ENCODE data around the gene PHRF1. TPM values are rescaled to one million over a fixed set of nuclear protein-coding genes. Genes with fewer than 3 reads are reported as not detected.
A peak's percentile ranks its signal among the peaks of the same experiment; 100 is the strongest.

PHRF1 gene
- total and polyA plus RNA-seq, 4 donors, result 2.4 to 25.2 (median 18.8) TPM

- no peak overlapping the region for H3K27ac ChIP-seq (ENCODE audit: low read depth in 1 of 2, low read length in 2 of 2)
- WGBS, result 84% methylated on average over 45 of the region's 45 CpGs
- no peak for TF ChIP-seq RAD21 (IDR thresholded peaks at IDR 0.05)
Measured at GRCh38 chr11:607971-608659, 31.8 kb downstream of the PHRF1 start.

GRCh38 chr11:608791-609251 lies 32.6 kb downstream of the PHRF1 start:
- 81% methylated on average over 28 of the region's 28 CpGs for WGBS
- H3K36me3 ChIP-seq (ENCODE audit: control insufficient read depth in 4 of 4, insufficient read depth in 3 of 4, low read depth in 1 of 4, low read length in 3 of 4), result peaks cover 23 to 60% (median 39%) of the 10 kb centered on the region in 4 donors
- H3K4me1 ChIP-seq (ENCODE audit: control insufficient read depth in 4 of 4, insufficient read depth in 4 of 4, low read length in 3 of 4), result peaks cover 22 to 81% (median 47%) of the 10 kb centered on the region in 4 donors
- no peak overlapping the region for H3K27ac ChIP-seq (ENCODE audit: low read depth in 1 of 2, low read length in 2 of 2)
- no peak overlapping the region for H3K4me3 ChIP-seq (ENCODE audit: low read depth in 1 of 3, low read length in 3 of 3)
- no peak for DNase-seq (ENCODE audit: low spot score)
- H3K9me3 ChIP-seq (ENCODE audit: control insufficient read depth in 4 of 4, low read length in 3 of 4), result no peaks in the 10 kb centered on the region
- peak; percentile 18 for TF ChIP-seq NR2F2 (IDR thresholded peaks at IDR 0.05)
- no peak for TF ChIP-seq SP1 (IDR thresholded peaks at IDR 0.05)
- no peak for TF ChIP-seq HNF4A (conservative IDR thresholded peaks at IDR 0.05)
- H3K27me3 ChIP-seq (ENCODE audit: control insufficient read depth in 4 of 4, insufficient read depth in 4 of 4, low read length in 3 of 4), result no peaks in the 10 kb centered on the region
- H3K9ac ChIP-seq (ENCODE audit: low read depth in 1 of 2, low read length in 2 of 2), result no peak overlapping the region

More at GRCh38 chr11:607971-608659, 31.8 kb downstream of the PHRF1 start:
- H3K9ac ChIP-seq (ENCODE audit: low read depth in 1 of 2, low read length in 2 of 2), result no peak overlapping the region
- H3K36me3 ChIP-seq (ENCODE audit: control insufficient read depth in 4 of 4, insufficient read depth in 3 of 4, low read depth in 1 of 4, low read length in 3 of 4), result peaks cover 29 to 61% (median 37%) of the 10 kb centered on the region in 4 donors
- DNase-seq (ENCODE audit: low spot score), result no peak
- no peaks in the 10 kb centered on the region for H3K27me3 ChIP-seq (ENCODE audit: control insufficient read depth in 4 of 4, insufficient read depth in 4 of 4, low read length in 3 of 4)
- no peaks in the 10 kb centered on the region for H3K9me3 ChIP-seq (ENCODE audit: control insufficient read depth in 4 of 4, low read length in 3 of 4)
- peaks cover 20 to 79% (median 43%) of the 10 kb centered on the region in 4 donors for H3K4me1 ChIP-seq (ENCODE audit: control insufficient read depth in 4 of 4, insufficient read depth in 4 of 4, low read length in 3 of 4)
- no peak overlapping the region for H3K4me3 ChIP-seq (ENCODE audit: low read depth in 1 of 3, low read length in 3 of 3)

- TF ChIP-seq SP1 (IDR thresholded peaks at IDR 0.05) (no peak), NR2F2 (IDR thresholded peaks at IDR 0.05) (no peak), EGR1 (IDR thresholded peaks at IDR 0.05; ENCODE audit: low read depth in 2 of 2) (no peak), FOXA2 (IDR thresholded peaks at IDR 0.05) (no peak)
- DNase-seq (ENCODE audit: low spot score), result no peak
- WGBS, result 93% methylated on average over 28 of the region's 28 CpGs
- Histone ChIP-seq H3K36me3 (ENCODE audit: control insufficient read depth in 4 of 4, insufficient read depth in 3 of 4, low read depth in 1 of 4, low read length in 3 of 4) (peaks cover 20 to 55% (median 38%) of the 10 kb centered on the region in 4 donors), H3K4me3 (ENCODE audit: low read depth in 1 of 3, low read length in 3 of 3) (no peak overlapping the region), H3K27me3 (ENCODE audit: control insufficient read depth in 4 of 4, insufficient read depth in 4 of 4, low read length in 3 of 4) (no peaks in the 10 kb centered on the region), H3K27ac (ENCODE audit: low read depth in 1 of 2, low read length in 2 of 2) (no peak overlapping the region), H3K9ac (ENCODE audit: low read depth in 1 of 2, low read length in 2 of 2) (no peak overlapping the region), H3K9me3 (ENCODE audit: control insufficient read depth in 4 of 4, low read length in 3 of 4) (no peaks in the 10 kb centered on the region), H3K4me1 (ENCODE audit: control insufficient read depth in 4 of 4, insufficient read depth in 4 of 4, low read length in 3 of 4) (peaks cover 22 to 83% (median 52%) of the 10 kb centered on the region in 4 donors)
Measured at GRCh38 chr11:609341-609811, 33.1 kb downstream of the PHRF1 start.

DNA sequence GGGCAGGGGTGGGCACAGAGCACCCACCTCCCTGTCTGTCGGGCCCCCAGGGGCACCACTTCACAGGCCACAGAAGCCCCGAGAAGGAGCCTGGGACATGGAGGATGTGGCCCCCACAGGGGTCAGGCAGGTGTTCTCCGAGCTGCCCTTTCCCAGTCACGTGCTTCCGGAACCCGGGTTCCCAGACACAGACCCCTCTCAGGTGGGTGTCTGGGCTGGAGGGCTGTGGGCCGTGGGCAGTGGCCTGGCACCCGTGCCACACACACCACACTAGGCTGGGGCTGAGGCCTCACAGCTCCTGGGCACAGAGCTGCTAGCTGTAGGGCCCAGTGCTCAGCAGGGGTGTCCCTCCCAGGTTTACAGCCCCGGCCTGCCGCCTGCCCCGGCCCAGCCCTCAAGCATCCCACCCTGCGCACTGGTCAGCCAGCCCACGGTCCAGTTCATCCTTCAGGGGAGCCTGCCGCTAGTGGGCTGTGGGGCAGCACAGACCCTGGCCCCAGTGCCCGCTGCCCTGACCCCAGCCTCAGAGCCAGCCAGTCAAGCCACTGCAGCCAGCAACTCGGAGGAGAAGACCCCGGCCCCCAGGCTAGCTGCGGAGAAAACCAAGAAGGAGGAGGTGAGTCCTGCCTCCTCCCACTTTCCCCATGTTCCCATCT lies 34.0 kb downstream of the PHRF1 start:
- 93% methylated on average over 18 of the region's 18 CpGs for WGBS

More for the DNA sequence above, 34.0 kb downstream of the PHRF1 start:
- no peak overlapping the region for H3K4me3 ChIP-seq (ENCODE audit: low read depth in 1 of 3, low read length in 3 of 3)
- H3K36me3 ChIP-seq (ENCODE audit: control insufficient read depth in 4 of 4, insufficient read depth in 3 of 4, low read depth in 1 of 4, low read length in 3 of 4), result peaks cover 12 to 49% (median 32%) of the 10 kb centered on the region in 4 donors
- TF ChIP-seq RXRA (IDR thresholded peaks at IDR 0.05), result no peak
- no peak for TF ChIP-seq FOXA2 (IDR thresholded peaks at IDR 0.05)
- TF ChIP-seq HNF4A (conservative IDR thresholded peaks at IDR 0.05), result no peak
- TF ChIP-seq GABPA (IDR thresholded peaks at IDR 0.05 in 1 of 2, conservative IDR thresholded peaks at IDR 0.05 in 1 of 2), result no peak
- TF ChIP-seq FOXA1 (IDR thresholded peaks at IDR 0.05), result no peak
- TF ChIP-seq, protein P1, sequence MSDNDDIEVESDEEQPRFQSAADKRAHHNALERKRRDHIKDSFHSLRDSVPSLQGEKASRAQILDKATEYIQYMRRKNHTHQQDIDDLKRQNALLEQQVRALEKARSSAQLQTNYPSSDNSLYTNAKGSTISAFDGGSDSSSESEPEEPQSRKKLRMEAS (IDR thresholded peaks at IDR 0.05), result no peak
- TF ChIP-seq SP1 (IDR thresholded peaks at IDR 0.05), result no peak
- no peak for TF ChIP-seq CTCF (IDR thresholded peaks at IDR 0.05; ENCODE audit: low read depth, low read length, missing input control)
- no peak for TF ChIP-seq HNF4G (IDR thresholded peaks at IDR 0.05)
- TF ChIP-seq, protein P2, sequence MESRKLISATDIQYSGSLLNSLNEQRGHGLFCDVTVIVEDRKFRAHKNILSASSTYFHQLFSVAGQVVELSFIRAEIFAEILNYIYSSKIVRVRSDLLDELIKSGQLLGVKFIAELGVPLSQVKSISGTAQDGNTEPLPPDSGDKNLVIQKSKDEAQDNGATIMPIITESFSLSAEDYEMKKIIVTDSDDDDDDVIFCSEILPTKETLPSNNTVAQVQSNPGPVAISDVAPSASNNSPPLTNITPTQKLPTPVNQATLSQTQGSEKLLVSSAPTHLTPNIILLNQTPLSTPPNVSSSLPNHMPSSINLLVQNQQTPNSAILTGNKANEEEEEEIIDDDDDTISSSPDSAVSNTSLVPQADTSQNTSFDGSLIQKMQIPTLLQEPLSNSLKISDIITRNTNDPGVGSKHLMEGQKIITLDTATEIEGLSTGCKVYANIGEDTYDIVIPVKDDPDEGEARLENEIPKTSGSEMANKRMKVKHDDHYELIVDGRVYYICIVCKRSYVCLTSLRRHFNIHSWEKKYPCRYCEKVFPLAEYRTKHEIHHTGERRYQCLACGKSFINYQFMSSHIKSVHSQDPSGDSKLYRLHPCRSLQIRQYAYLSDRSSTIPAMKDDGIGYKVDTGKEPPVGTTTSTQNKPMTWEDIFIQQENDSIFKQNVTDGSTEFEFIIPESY (IDR thresholded peaks at IDR 0.05), result no peak
- TF ChIP-seq RAD21 (IDR thresholded peaks at IDR 0.05), result no peak
- TF ChIP-seq YY1 (IDR thresholded peaks at IDR 0.05), result no peak
- peak overlapping the region; percentile 16 to 73 for H3K27ac ChIP-seq (ENCODE audit: low read depth in 1 of 2, low read length in 2 of 2)
- no peaks in the 10 kb centered on the region for H3K9me3 ChIP-seq (ENCODE audit: control insufficient read depth in 4 of 4, low read length in 3 of 4)
- DNase-seq (ENCODE audit: low spot score), result no peak
- H3K9ac ChIP-seq (ENCODE audit: low read depth in 1 of 2, low read length in 2 of 2), result no peak overlapping the region
- peaks cover 22 to 90% (median 59%) of the 10 kb centered on the region in 4 donors for H3K4me1 ChIP-seq (ENCODE audit: control insufficient read depth in 4 of 4, insufficient read depth in 4 of 4, low read length in 3 of 4)
- H3K27me3 ChIP-seq (ENCODE audit: control insufficient read depth in 4 of 4, insufficient read depth in 4 of 4, low read length in 3 of 4), result no peaks in the 10 kb centered on the region
